Hypothalamus (tissue), 51 donors: ENCODE measurements around the gene SLC37A2.

Experiments
- DNase-seq, 51 donors: peaks; one replicate each; lab custom pipeline; 2025; lab: John Stamatoyannopoulos, UW

The SLC37A2 gene

DNA sequence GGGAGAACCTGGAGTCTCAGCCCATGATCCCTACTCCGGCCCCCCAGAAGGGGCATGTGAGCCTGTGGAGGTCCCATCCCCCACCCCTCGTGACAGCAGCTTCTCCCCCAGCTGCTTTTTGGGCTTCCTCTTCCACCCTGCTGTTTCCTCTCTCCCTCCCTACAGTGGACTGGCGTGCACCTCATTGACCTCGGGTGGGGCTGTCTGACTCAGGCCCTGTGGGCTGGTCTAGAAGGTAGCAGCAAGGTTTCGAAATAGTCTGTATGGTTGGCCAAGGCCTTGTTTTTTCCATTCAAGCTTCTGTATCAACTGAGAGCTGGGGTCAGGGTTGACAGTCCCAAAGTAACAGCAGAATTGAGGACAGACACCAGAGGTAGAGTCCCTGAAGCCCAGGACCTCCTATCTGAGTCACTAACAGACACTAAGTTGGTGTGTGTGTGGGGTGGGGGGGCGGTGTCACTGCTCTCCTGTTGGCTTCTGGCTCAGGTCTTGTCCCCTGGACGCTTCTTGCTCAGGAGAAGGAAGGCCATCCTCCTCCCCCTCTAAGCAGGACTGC, 7.7 kb downstream of the SLC37A2 start:
- peak in 15 of 51 donors; percentile 16 to 48 (median 24) for DNase-seq

DNA sequence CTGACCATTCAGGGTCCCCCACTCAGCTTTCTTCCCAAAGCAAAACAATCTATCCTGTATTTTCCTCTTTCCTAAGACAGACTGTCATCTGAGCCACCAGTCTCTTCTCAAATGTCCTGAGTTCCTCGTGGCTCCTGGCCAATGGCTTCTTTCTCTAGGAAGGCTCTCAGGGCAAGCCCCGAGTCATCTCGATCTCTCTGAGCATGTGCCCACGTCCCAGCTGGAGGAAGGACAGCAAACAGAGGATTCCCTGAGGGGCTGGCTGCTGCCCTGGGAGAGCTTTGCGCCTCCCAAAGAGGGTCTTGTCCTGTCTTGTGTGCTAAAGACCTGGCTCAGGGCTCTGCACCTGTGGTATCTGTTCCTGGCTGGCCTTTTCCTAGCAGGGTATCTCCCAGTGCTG, 8.3 kb downstream of the SLC37A2 start:
- no peak for DNase-seq

DNA sequence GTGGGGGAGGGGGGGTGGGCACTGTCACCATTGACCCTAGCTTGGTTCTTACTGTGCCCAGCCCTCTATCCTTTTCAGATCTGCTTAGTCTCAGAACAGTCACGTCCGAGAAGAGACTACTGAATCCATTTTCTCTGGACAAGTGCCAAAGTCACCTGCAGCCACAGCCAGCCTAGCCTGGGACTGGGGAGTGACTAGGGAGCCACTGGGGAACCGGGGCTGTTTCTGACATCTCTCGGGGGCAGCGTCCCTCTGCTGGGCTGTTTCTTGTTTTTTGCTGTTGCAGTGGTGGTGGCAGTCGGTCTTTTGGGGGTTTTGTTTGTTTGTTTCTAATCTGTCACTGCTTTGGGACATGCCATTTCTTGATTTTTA, 8.7 kb downstream of the SLC37A2 start:
- no peak for DNase-seq

DNA sequence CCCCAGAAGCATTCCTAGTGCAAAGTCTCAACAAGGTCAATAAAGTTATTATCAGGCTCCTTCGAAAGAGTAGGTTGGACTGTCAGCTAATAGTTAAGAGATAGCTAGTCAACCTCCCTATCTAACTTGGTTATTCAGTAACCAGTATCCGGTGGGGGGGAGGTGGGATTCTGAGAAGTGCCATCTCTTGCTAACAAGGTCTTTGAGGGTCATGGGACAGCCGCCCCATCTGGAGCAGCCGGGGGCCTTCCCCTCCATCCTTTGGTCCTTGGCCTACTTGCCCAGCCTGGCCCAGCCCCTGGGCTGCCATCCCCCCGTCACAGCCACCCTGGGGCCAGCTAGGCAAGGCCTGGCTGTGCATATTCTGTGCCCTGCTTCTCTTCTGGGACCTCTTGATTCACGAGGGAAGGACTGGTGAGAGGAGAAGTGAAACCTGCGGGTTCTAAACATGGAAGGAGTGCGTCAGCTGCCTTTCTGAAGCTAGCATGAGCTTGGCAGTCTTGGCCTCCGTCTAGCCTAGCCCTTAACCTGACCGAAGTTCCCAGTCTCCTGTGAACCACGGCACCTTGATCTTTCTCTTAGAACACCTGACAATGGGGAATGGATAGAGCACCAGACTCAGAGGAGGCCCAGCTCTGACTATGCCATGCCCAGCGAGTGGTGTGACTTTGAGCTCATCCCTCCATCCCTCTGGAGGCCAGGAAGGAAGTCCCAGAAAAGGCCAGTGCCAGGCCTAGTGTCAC, 9.3 kb downstream of the SLC37A2 start:
- peak in 12 of 51 donors; percentile 12 to 48 (median 24) for DNase-seq

DNA sequence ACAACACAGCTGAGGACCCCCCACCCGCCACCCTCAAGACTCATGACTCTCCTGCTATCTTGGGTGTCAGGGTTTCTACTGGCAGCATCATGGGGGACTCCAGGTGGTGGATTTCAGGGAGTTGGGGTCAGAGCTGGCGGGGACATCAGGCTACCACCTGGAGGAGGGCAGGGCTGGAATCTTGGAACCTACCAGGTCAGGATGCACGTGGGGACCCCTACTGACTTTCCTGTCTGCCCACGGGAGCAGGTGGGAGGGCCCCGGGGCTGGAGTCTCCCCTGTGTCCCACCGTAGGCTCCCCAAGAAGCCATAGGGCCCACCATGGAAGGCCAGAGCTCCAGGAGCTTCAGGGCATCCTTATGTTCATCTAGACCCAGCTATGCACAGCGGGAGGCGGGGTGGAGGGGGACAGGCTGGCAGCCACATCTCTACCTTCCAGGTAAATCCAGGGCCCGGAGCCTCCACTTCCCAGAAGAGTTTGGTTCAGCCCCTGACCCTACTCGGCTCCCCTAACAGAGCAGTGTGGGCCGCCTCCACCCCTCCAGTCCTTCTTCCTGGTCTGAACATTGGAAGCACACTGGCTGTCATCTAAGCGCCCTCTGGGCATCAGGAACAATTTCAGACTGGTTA, 10.0 kb downstream of the SLC37A2 start:
- no peak for DNase-seq

DNA sequence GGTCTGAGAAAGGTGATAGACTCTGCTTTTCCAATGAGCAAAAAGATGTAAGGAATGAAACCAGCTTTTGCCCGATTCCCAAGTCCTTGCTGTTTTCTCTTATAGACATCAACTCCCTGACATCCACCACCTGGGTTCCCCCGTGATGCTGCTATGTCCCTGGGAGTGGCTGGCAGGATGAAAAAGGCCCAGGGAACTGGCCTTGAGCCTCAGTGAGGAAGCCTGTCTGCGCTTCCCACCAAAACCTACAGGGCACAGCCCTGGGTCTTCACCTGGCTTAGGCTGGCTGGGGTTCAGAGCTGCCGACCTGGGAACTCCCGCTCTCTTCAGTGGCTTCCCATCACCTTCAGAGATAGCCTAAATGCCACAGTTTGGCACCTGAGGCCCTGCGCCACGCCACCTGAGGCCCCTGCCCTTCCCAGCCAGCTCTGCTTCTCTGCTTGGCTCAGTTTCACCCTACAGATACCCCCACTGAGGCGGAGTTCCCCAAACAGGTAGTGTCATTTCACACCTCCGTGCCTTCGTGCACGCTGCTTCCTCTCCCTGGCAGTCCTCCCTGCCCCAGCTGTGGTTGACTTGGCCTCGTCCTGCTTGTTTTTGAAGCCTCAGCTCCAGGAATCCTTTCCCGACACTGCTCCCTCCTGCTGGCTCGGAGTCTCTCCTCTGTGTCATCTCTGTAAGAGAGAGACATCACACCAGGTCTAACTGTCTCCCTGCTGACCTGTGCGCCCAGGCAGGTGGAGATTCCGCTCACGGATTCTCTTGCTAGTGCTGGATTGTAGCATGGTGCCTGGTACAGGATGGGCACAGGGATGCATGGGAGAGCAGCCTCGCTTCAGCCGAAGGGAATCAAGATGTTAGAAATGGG, 10.7 kb downstream of the SLC37A2 start:
- no peak for DNase-seq

DNA sequence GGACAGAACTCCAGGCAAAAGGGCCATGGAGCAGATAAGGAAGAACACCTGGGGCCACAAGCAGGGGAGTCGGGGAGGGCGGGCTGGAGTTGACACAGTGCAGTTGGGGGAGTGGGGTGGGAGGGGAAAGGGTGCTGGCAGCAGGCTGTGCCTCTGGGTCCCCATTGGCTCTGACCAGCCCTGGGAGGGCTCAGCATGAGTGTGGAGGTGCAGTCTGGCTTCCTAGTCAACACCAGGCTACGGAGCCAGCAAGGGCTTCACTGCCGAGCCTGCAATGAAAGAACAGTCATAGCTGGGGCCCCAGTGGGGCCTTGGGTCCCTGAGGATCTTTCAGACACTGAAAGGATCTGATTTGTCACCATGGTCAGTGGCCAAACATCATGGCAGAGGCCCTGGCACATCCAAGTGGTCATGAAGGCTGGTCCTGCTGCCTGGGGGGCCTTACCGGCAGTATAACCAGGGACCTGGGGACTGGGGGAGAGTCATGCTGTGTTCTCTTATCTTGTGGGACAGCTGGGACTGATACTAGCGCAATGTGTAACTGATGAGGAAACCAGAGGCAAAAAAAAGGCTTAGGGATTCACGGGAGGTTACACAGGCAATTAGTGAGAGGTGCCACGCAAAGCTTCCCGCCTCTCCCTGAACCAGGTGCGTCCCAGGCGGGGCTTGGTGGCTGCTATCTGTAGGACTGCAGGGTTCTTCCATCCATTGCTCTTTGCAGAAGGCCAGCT, 11.6 kb downstream of the SLC37A2 start:
- no peak for DNase-seq

DNA sequence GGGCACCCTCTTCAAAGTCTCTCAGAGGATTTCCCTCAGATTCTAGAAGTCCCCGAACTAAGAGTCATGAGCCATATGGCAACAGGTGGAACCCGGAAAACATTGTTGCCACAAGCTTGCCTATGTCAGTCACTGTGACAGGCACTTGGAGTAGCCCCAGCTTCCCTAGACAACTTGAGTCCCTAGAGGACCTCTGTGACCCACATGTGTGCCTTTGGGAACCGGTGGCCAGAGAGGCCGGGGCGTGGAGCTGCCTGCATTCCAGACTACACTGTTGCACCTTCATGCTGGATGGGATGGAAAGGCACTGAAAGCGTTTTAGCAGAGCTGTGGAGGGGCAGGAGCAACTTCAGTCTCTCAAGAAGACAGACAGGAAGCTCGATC, 12.1 kb downstream of the SLC37A2 start:
- no peak for DNase-seq

DNA sequence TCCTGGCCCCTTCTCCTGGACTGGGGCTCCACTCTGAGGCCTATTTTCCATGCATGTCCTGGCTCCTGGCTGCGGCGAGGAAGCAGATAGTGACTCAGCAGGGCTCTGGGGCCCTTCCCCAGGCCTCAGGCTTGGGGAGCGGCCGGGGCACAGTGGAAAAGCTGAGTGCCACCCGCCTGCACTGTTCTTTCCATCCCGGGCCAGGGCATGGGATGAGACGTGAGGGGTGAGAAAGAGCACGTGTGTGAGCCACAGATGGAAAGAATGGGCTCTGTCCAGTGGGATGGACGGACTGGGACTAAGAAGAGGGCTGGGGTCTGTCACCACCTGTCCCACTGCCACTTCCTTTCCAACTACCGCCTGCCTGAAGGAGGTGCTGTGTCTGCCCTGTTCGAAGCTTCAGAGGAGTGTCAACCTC, 12.8 kb downstream of the SLC37A2 start:
- no peak for DNase-seq

DNA sequence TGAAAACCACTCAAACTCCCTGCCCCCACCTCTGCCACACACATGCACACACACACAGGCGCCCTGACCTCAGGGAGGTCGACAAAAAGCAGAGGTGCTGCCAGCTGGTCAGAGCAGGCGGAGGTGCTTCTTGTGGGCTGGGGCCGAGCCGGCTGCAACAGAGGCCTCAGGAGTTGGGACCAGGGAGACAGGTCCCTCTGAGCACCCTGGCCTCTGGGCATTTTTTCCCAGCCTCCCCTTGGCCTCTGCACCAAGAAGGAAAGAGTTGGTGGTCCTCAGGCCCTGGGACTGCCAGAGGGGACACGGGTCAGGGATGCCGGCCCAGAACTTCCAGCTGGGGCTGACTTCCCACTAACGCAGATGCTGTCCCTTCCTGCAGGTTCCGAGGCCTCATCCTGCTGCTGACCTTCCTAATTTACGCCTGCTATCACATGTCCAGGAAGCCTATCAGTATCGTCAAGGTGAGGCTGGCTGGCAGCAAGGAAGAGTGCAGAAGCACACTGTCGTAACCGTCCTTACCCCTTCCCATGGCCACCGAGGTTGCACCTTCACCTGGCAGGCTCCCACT, 13.4 kb downstream of the SLC37A2 start:
- no peak for DNase-seq

DNA sequence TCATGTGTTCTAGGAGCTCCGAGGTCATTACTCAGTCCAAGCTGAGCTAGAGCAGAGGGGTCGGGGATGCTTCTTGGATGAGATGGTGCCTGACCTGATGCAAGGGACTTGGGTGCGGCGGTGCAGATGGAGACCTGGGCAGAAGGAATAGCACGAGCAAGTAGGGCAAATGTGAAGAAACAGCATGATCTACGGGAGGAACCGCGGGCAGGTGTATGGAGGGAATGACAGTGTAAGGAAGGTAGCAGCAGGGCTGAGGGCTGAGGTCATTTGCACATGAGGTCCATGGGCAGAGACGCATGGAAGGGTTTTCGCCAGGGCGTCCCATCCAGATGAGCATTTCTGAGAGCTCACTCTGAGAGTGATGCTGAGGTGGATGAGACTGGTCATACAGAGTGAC, 14.9 kb downstream of the SLC37A2 start:
- DNase-seq = no peak

DNA sequence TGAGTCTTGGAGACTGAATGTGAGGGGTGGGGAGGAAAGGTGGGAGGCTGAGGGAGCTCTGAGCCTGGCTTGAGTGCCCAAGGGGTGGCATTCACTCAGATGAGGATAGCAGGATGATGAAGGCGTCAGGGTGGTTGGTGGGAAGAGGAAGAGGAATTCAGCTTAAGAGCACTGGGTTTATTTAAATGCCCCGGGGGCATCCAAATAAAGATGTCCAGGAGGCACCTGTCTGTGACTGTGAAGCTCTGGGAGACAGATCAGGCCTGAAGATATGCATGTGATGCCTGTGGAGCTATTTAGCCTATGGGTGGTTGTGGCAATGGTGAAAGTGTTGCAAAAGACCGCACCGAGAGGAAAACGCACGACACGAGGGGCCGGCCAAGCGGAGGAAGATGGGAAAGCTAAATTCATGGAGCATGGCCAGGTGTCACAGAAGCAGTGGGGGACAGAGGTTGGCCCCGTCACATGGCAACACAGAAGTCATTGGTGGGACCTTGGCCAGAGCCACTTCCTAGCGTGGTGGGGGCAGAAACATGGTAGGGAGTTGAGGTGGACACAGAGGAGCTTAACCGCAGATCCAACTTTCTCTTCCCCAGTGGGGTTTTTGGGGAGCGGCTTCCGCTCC, 15.5 kb downstream of the SLC37A2 start:
- DNase-seq = no peak

DNA sequence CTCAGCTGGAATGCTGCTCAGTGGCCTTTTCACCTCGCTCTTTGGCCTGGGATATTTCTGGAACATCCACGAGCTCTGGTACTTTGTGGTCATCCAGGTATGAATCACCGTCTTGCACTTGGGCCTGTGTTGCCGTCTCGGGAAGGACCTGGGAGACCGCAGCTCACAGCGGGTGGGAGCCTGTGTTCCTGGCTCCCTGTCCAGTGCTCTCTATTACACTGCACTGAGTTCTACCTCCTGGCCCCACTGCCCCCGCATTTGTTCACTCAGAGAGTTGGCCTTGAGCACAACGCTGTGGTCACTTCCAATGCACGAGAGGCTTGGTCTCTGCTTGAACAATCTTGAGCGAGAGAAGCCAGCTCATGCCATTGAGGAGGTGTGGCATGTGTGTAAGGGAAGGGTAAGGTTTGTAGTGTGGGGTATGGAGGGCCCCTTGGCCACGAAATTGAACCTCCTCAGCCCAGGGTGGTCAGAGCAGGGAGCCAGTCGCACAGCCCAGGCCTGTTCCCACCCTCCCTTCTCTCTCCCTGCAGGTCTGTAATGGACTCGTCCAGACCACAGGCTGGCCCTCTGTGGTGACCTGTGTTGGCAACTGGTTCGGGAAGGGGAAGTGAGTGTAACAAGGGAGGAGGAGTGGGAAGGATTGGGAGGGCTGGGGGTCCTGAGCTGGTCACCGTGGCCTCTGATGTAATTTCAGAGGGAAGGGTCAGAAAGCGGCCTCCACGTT, 16.2 kb downstream of the SLC37A2 start:
- DNase-seq = no peak

DNA sequence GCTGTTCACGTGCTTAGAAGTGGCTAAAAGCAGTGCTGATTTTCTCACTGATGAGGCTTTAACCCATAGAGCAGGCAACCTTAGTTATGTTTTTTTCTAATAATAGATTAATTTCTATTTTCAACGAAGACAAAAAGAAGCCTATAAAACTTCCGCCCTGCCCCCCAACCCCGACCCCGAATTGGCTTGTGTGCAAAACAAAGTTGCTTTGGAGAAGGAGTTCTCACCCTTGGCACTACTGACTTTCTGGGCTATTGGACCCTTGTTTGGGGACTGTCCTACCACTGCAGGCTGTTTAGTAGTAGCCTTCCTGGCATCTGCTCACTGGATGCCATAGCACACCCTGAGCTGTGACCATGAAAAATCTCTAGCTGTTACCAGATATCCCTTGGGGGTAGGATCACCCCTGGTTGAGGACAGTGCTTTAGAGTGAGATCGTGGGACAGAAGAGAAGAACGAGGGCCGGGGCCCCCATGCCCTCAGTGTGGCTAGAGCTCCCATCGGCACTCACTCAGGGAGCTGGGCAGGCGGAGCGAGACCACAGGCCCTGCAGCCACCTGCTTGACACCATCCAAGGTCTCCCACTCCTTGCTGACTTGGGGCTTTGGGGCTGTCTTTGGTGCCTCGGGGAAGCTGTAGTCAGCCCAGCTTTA, 16.9 kb downstream of the SLC37A2 start:
- no peak for DNase-seq

DNA sequence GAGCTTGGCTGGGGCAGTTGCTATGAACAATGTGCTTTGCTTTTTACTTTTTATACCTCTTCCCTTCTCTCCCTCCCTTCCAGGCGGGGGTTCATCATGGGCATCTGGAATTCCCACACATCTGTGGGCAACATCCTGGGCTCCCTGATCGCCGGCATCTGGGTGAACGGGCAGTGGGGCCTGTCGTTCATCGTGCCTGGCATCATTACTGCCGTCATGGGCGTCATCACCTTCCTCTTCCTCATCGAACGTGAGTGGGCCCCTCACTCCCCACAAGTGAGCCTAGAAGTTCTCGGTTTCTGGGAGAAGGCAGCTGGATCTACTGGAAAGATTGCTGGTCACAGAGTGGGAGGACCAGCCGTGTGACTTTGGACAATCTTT, 17.4 kb downstream of the SLC37A2 start:
- no peak for DNase-seq

DNA sequence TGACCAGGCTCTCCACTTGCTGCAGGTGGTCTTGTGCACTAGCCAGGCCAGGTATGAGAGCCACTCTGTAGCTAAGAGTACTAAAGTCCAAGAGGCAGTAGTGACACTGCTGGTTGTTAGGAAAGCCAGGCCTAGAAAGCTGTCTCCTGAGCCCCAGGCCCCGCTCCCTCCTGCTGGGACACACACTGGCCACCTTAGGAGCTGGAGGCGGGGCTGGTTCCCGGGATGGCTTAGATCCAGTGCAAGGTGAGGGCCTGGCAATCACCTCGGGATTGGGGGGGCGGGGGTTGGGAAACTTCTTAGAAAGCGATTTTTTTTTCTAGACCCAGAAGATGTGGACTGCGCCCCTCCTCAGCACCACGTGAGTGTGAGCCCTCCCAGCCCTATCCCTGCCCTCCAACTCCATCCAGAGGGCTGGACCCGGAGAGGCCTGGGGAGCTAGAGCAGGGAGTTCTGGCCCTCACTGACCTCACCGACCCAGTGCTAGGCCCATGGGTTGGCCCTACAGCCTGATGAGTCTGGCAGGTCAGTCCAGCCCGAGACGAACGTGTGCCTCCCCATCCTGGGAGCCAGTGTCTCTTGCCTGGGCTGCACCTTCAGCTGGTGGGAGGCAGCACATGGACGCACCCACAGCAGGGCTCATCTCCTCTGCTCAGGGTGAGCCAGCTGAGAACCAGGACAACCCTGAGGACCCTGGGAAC, 18.1 kb downstream of the SLC37A2 start:
- DNase-seq = no peak

DNA sequence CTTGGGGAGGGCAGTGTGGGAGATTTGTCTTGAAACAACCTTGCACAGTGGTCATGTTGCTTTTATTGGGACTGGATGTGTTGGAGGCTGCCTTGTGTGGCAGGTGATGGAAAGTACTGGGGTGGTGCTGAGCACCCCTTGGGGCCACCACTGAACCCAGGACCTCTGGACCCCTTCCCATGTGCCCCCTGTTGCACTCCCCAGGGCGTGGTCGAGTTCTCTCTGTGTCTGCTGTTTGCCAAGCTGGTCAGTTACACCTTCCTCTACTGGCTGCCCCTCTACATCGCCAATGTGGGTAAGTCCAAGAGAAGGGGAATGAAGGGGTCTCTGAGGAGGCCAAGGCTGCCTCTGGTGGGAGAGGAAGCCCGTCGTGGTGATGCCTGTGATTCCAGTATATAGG, 18.9 kb downstream of the SLC37A2 start:
- no peak for DNase-seq
